OCI-LY3 (cell line): ENCODE measurements around the gene SLC16A6.

Experiments used
- EZH2phosphoT487 ChIP-seq: fragments of 200-600 bp; shearing (Covaris generic); IDR thresholded peaks from 2 replicates; pipeline ENCODE4 v1.6.1; 2018; ENCODE audit warnings: antibody characterized with exemption, mixed run types, low read depth
- TF ChIP-seq, protein P1 (sequence below): fragments of 200-600, 300-600 bp; sonication (generic); IDR thresholded peaks from 2 replicates; pipeline ENCODE4 v1.5.1; 2014; ENCODE audit warnings: antibody characterized with exemption, low read length, low read depth

DNA sequence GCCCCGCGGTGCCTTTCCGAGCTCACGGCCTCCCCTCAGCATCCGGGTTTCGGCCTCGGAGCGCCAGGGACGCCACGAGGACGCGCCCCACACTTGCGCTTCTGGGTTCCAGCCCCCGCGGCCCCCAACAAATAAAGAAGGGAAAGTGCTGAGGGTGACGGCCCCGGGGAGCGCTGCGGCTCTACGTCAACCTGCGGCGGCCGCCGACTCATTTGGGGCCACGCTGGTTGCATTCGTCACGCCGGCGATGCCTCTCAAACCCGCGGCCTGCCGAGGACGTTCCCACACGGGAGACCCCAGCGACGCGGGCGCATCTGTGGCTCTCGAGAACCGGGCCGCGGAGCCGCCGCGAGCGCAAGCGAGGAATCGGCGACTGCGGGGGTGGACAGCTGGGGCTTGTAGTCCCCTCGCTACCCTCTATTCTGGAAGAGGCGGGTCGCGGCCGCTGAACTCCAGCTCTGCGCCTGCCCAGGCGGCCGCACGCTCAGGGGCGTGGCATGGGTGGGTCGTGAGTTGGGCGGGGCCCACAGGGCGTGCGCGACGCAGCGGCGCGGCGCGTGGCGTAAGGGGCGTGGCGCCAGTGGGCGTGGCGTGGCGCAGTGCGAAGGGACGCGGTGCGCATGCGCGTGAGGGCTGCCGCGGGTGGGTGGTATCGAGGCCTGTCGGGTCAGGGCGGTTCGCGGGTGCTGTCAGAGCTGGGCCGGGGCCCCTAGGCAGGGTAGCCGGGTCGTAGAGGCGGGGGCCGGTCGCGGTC is 43.3 kb downstream of the SLC16A6 start, which contains the start of gene AMZ2:
- TF ChIP-seq, protein P1, sequence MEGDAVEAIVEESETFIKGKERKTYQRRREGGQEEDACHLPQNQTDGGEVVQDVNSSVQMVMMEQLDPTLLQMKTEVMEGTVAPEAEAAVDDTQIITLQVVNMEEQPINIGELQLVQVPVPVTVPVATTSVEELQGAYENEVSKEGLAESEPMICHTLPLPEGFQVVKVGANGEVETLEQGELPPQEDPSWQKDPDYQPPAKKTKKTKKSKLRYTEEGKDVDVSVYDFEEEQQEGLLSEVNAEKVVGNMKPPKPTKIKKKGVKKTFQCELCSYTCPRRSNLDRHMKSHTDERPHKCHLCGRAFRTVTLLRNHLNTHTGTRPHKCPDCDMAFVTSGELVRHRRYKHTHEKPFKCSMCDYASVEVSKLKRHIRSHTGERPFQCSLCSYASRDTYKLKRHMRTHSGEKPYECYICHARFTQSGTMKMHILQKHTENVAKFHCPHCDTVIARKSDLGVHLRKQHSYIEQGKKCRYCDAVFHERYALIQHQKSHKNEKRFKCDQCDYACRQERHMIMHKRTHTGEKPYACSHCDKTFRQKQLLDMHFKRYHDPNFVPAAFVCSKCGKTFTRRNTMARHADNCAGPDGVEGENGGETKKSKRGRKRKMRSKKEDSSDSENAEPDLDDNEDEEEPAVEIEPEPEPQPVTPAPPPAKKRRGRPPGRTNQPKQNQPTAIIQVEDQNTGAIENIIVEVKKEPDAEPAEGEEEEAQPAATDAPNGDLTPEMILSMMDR = no peak
- TF ChIP-seq EZH2phosphoT487 = no peak
